Lower lobe of right lung (tissue), 2 donors: ENCODE results near the gene OSGEPL1. TPM values are rescaled to one million over a fixed set of nuclear protein-coding genes. Genes with fewer than 3 reads are reported as not detected.
"Not testable (repeated sequence)": the region's sequence is repeated elsewhere in the genome, so short reads cannot be mapped to it uniquely, and the experiment has no call there.

Source experiments
- ATAC-seq, 2 donors: fragments of 200-7000 bp; cut with Tn5 transposase; one replicate each; pipeline ENCODE4 v1.9.1; 2020 to 2022; ENCODE audit warnings: mild to moderate bottlenecking in 2 of 2, moderate library complexity in 2 of 2
- DNase-seq: peaks from one replicate; pipeline ENCODE4 v3.0.0-alpha.2; 2020
- H3K27ac ChIP-seq: fragments of 200-600 bp; one replicate; pipeline ENCODE4 v1.8.0; 2022
- H3K27me3 ChIP-seq: fragments of 200-600 bp; one replicate; pipeline ENCODE4 v1.8.0; 2022; ENCODE audit warnings: low read depth
- H3K36me3 ChIP-seq: fragments of 200-600 bp; one replicate; pipeline ENCODE4 v1.8.0; 2022; ENCODE audit warnings: mild to moderate bottlenecking
- H3K4me1 ChIP-seq: fragments of 200-600 bp; one replicate; pipeline ENCODE4 v1.8.0; 2022
- H3K4me3 ChIP-seq: fragments of 200-600 bp; one replicate; pipeline ENCODE4 v1.8.0; 2022; ENCODE audit warnings: mild to moderate bottlenecking
- H3K9me3 ChIP-seq: fragments of 200-600 bp; one replicate; pipeline ENCODE4 v1.8.0; 2022
- CTCF ChIP-seq: fragments of 200-600 bp; IDR thresholded peaks from one replicate; pipeline ENCODE4 v1.8.0; 2022; ENCODE audit warnings: antibody characterized with exemption, mild to moderate bottlenecking
- intact Hi-C: fragments of 100-400 bp; cut with DNase I; formaldehyde crosslinking; loops from one replicate; pipeline ENCODE4 v1.11.0; 2022
- total RNA-seq: library from RNA; stranded (reverse); fragmentation: NEBNext Ultra II Directional; extraction: Animal tissue kit (Norgen Biotek cat#: 25700); gene quantifications from one replicate; pipeline ENCODE4 v1.2.1, GENCODE V29; 2021
- donor health status: DM: no; HTN: yes; CAD: no; lungs with severe emphysema.

Gene OSGEPL1
- total RNA-seq, 1 donor from 2014 or later: 7.9 TPM

- H3K27me3 ChIP-seq: no peaks in the 10 kb centered on the region
- TF ChIP-seq CTCF: no peak
- ATAC-seq (no peak), DNase-seq (no peak)
- peaks cover 5% of the 10 kb centered on the region for H3K36me3 ChIP-seq
- no peaks in the 10 kb centered on the region for H3K4me1 ChIP-seq
- H3K9me3 ChIP-seq: no peaks in the 10 kb centered on the region
- H3K4me3 ChIP-seq: no peak overlapping the region
- no peak overlapping the region for H3K27ac ChIP-seq
- intact Hi-C loops: no loop called here
Measured at GRCh38 chr2:189726271-189726670, 36.3 kb downstream of the OSGEPL1 start.

GRCh38 chr2:189723192-189723591 is 39.4 kb downstream of the OSGEPL1 start:
- no peak overlapping the region for H3K4me3 ChIP-seq
- H3K4me1 ChIP-seq: no peaks in the 10 kb centered on the region
- intact Hi-C loops: no loop called here
- no peak for DNase-seq
- no peak for ATAC-seq
- H3K9me3 ChIP-seq: no peaks in the 10 kb centered on the region
- H3K27ac ChIP-seq: no peak overlapping the region
- H3K36me3 ChIP-seq: peaks cover 1% of the 10 kb centered on the region
- no peak for TF ChIP-seq CTCF
- no peaks in the 10 kb centered on the region for H3K27me3 ChIP-seq

- H3K36me3 ChIP-seq: no peaks in the 10 kb centered on the region
- no peaks in the 10 kb centered on the region for H3K27me3 ChIP-seq
- no peak overlapping the region for H3K27ac ChIP-seq
- no peak overlapping the region for H3K4me3 ChIP-seq
- TF ChIP-seq CTCF: no peak
- intact Hi-C loops: no loop called here
- no peaks in the 10 kb centered on the region for H3K4me1 ChIP-seq
- DNase-seq (no peak), ATAC-seq (no peak)
- H3K9me3 ChIP-seq: no peaks in the 10 kb centered on the region
Measured at GRCh38 chr2:189719571-189719970, 43.0 kb downstream of the OSGEPL1 start.

GRCh38 chr2:189717593-189717992 is 45.0 kb downstream of the OSGEPL1 start:
- H3K27me3 ChIP-seq, ATAC-seq, H3K9me3 ChIP-seq, DNase-seq, H3K27ac ChIP-seq, H3K36me3 ChIP-seq, H3K4me1 ChIP-seq, H3K4me3 ChIP-seq, intact Hi-C loops: not testable (repeated sequence)

GRCh38 chr2:189709501-189710221 is 52.9 kb downstream of the OSGEPL1 start:
- H3K36me3 ChIP-seq: peaks cover 12% of the 10 kb centered on the region
- intact Hi-C loops: no loop called here
- ATAC-seq: no peak
- no peak overlapping the region for H3K27ac ChIP-seq
- no peak overlapping the region for H3K4me3 ChIP-seq
- no peak for DNase-seq
- no peaks in the 10 kb centered on the region for H3K4me1 ChIP-seq
- H3K9me3 ChIP-seq: no peaks in the 10 kb centered on the region
- TF ChIP-seq CTCF: no peak
- H3K27me3 ChIP-seq: no peaks in the 10 kb centered on the region

GRCh38 chr2:189702071-189702470 is 60.5 kb downstream of the OSGEPL1 start:
- peaks cover 12% of the 10 kb centered on the region for H3K36me3 ChIP-seq
- no peak for TF ChIP-seq CTCF
- intact Hi-C loops: no loop called here
- DNase-seq (no peak), ATAC-seq (no peak)
- no peaks in the 10 kb centered on the region for H3K4me1 ChIP-seq
- H3K4me3 ChIP-seq: no peak overlapping the region
- H3K27ac ChIP-seq: no peak overlapping the region
- H3K9me3 ChIP-seq: no peaks in the 10 kb centered on the region
- no peaks in the 10 kb centered on the region for H3K27me3 ChIP-seq
